Psoas muscle (tissue), 8 donors: ENCODE measurements around the gene GAB2. TPM values are rescaled to one million over a fixed set of nuclear protein-coding genes. Genes with fewer than 3 reads are reported as not detected.

Experiments
- ATAC-seq, 4 donors: fragments of 200-7000 bp; cut with Tn5 transposase; one replicate each; pipeline ENCODE4 v1.9.1; 2020; ENCODE audit warnings: moderate library complexity in 3 of 4, mild to moderate bottlenecking in 2 of 4
- DNase-seq, 2 donors: peaks; one replicate each; pipeline ENCODE4 v3.0.0-alpha.2; 2020
- H3K27ac ChIP-seq: fragments of 200-600 bp; one replicate; pipeline ENCODE4 v1.8.0; 2022
- H3K27me3 ChIP-seq, 3 donors: fragments of 200-600 bp in 1 of 3; one replicate each; pipeline versions ENCODE4 v1.6.1 to v1.8.0; 2013 to 2022; ENCODE audit warnings: low read length in 2 of 3, mild to moderate bottlenecking in 2 of 3, moderate library complexity in 1 of 3; ENCODE audit not compliant: insufficient read depth in 3 of 3
- H3K36me3 ChIP-seq, 2 donors: fragments of 200-600 bp in 1 of 2; one replicate each; pipeline versions ENCODE4 v1.6.1 to v1.8.0; 2013 to 2022; ENCODE audit warnings: low read depth in 1 of 2, mild to moderate bottlenecking in 1 of 2, moderate library complexity in 1 of 2; ENCODE audit not compliant: insufficient read depth in 1 of 2
- H3K4me1 ChIP-seq: fragments of 200-600 bp; one replicate; pipeline ENCODE4 v1.8.0; 2022
- H3K4me3 ChIP-seq: fragments of 200-600 bp; one replicate; pipeline ENCODE4 v1.8.0; 2022; ENCODE audit warnings: mild to moderate bottlenecking
- H3K9me3 ChIP-seq: fragments of 200-600 bp; one replicate; pipeline ENCODE4 v1.8.0; 2022
- WGBS, 3 donors: extraction: QIAGEN DNeasy Blood & Tissue Kit; methylation state at CpG; one replicate each; pipeline versions ENCODE4 v1.1.6 to v1.1.7; 2013; 5-methylcytosine and 5-hydroxymethylcytosine counted together
- intact Hi-C, 2 donors: fragments of 100-400 bp; cut with DNase I; formaldehyde crosslinking; loops; one replicate each; pipeline versions ENCODE4 v1.11.0 to v1.14.2; 2022
- polyA plus RNA-seq, 3 donors: library from polyadenylated mRNA; stranded (reverse); fragments of 200-250 nt; gene quantifications; one replicate each; pipeline ENCODE4 v1.2.3, GENCODE V29; 2013
- total RNA-seq, 4 donors: library from RNA; stranded (reverse); fragmentation: NEBNext Ultra II Directional in 2 of 4; extraction: Animal tissue kit (Norgen Biotek cat#: 25700) in 2 of 4; gene quantifications; one replicate each; pipeline versions ENCODE4 v1.2.1 to v1.2.4, GENCODE V29; 2021 to 2023
- TF ChIP-seq, protein P1 (sequence below): fragments of 200-600 bp; IDR thresholded peaks from one replicate; pipeline ENCODE4 v1.8.0; 2022; ENCODE audit warnings: antibody characterized with exemption
- donor health status: healthy with polysubstance abuse.
- donor health status: DM: no; HTN: no; CAD: no; lungs with moderate emphysema.
- donor health status: Bipolar disorder and iron deficiency.
- donor health status: healthy.
- donor health status: DM: yes; HTN: yes; CAD: no.
- donor health status: DM: no; HTN: no; CAD: no.
- donor health status: DM: no; HTN: no; CAD: no.
- donor health status: DM: yes; HTN: yes; CAD: no.

The GAB2 gene
- total and polyA plus RNA-seq, 7 donors = 2.7 to 6.3 (median 4.7) TPM

DNA sequence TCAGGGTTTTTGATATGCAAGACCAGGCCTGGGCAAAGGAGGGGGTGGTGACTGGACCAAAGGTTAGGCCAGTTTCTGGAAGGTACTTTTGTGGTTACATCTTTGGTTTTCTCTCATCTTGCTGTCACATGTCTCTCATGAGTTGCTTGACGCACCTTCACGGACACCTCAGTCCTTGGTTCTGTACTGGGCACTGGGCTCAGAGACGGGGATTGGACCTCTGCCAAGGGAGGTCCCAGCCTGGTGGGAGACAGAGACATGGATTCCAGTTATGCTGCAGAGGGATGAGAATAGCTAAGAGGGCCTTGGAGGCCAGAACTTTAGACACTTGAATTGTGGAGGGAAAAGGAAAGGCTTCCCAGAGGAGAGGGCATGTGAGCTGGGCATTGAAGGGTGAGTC lies 227.2 kb downstream of the GAB2 start:
- Histone ChIP-seq H3K27me3 (no peaks in the 10 kb centered on the region), H3K4me1 (peaks cover 41% of the 10 kb centered on the region), H3K9me3 (no peaks in the 10 kb centered on the region), H3K4me3 (peak overlapping the region; percentile 98), H3K36me3 (peaks cover 0 to 6% of the 10 kb centered on the region in 2 donors), H3K27ac (peak overlapping the region; percentile 10)
- 62 to 73% (median 64%) methylated on average over 3 of the region's 3 CpGs for WGBS, 3 donors
- no peak for ATAC-seq
- TF ChIP-seq, protein P1, sequence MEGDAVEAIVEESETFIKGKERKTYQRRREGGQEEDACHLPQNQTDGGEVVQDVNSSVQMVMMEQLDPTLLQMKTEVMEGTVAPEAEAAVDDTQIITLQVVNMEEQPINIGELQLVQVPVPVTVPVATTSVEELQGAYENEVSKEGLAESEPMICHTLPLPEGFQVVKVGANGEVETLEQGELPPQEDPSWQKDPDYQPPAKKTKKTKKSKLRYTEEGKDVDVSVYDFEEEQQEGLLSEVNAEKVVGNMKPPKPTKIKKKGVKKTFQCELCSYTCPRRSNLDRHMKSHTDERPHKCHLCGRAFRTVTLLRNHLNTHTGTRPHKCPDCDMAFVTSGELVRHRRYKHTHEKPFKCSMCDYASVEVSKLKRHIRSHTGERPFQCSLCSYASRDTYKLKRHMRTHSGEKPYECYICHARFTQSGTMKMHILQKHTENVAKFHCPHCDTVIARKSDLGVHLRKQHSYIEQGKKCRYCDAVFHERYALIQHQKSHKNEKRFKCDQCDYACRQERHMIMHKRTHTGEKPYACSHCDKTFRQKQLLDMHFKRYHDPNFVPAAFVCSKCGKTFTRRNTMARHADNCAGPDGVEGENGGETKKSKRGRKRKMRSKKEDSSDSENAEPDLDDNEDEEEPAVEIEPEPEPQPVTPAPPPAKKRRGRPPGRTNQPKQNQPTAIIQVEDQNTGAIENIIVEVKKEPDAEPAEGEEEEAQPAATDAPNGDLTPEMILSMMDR = no peak
- no peak for DNase-seq
- intact Hi-C loops = no loop called here

DNA sequence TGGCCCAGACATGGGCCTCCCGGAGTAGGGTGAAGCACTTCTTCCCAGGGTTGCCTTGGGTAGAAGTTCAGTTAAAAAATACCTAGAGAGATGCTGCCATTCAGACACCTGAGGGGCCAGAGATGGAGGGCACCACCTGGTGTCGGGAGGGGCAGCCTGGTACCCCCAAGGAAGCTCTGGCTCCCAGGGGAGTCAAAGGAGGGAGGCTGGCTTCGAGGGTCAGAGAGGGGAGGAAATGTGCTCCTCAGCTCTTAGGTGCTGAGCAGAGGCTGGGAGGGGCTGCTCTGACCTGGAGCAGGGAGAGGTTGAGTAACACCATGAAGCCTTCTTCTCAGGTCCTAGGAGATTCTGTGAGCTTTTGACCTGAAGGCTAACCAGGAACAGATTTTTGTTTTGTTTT lies 227.8 kb downstream of the GAB2 start:
- TF ChIP-seq, protein P1 = no peak
- 46 to 56% (median 53%) methylated on average over 3 of the region's 3 CpGs for WGBS, 3 donors
- peaks cover 41% of the 10 kb centered on the region for H3K4me1 ChIP-seq
- H3K27ac ChIP-seq = peak overlapping the region; percentile 1
- no peaks in the 10 kb centered on the region for H3K9me3 ChIP-seq
- intact Hi-C loops = loop anchor here (5.0 kb wide), 4 partner anchors 48 to 128 kb away; partner anchors contain the start of genes ALG8 (in 1 of the 2), NDUFC2 (in 1 of the 2) and THRSP (in 1 of the 2)
- peaks cover 0 to 6% of the 10 kb centered on the region in 2 donors for H3K36me3 ChIP-seq
- no peak for DNase-seq
- peak overlapping the region; percentile 98 for H3K4me3 ChIP-seq
- no peak for ATAC-seq
- H3K27me3 ChIP-seq = no peaks in the 10 kb centered on the region

DNA sequence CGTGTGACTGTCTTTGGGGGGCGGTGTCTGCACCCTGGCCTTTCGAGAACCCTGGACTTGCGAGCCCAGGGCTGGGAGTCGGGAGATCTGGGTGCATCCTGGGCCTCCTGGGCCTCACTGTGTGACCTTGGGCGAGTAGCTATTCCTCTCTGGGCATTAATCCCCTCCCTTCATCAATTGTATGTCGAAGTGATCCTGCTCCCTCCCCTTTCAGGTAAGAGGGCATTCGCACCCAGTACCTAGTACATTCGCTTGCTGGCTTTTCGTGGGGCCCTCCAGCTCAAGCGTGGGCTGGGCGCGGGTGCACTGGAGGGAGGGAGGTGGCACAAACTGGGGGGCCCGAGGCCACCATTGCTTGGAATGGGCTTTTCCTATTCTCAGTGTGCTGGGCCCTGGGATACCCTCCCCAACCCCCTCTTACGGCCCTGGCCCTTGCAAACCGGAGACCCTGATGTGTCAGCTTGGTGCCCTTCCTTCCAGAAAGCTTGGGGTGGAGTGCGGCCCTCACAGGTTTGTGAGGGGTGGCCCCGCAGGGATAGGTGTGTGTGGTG lies 228.4 kb downstream of the GAB2 start:
- Histone ChIP-seq H3K36me3 (peaks cover 0 to 6% of the 10 kb centered on the region in 2 donors), H3K27ac (peak overlapping the region; percentile 79), H3K4me3 (peak overlapping the region; percentile 98), H3K9me3 (no peaks in the 10 kb centered on the region), H3K27me3 (no peaks in the 10 kb centered on the region), H3K4me1 (peaks cover 41% of the 10 kb centered on the region)
- intact Hi-C loops = loop anchor here (5.0 kb wide), 4 partner anchors 47 to 127 kb away; partner anchors contain the start of genes ALG8 (in 1 of the 2), NDUFC2 (in 1 of the 2) and THRSP (in 1 of the 2)
- no peak for DNase-seq
- TF ChIP-seq, protein P1 = no peak
- WGBS, 3 donors = 23 to 40% (median 25%) methylated on average over 17 to 18 of the region's 18 CpGs
- ATAC-seq = no peak

DNA sequence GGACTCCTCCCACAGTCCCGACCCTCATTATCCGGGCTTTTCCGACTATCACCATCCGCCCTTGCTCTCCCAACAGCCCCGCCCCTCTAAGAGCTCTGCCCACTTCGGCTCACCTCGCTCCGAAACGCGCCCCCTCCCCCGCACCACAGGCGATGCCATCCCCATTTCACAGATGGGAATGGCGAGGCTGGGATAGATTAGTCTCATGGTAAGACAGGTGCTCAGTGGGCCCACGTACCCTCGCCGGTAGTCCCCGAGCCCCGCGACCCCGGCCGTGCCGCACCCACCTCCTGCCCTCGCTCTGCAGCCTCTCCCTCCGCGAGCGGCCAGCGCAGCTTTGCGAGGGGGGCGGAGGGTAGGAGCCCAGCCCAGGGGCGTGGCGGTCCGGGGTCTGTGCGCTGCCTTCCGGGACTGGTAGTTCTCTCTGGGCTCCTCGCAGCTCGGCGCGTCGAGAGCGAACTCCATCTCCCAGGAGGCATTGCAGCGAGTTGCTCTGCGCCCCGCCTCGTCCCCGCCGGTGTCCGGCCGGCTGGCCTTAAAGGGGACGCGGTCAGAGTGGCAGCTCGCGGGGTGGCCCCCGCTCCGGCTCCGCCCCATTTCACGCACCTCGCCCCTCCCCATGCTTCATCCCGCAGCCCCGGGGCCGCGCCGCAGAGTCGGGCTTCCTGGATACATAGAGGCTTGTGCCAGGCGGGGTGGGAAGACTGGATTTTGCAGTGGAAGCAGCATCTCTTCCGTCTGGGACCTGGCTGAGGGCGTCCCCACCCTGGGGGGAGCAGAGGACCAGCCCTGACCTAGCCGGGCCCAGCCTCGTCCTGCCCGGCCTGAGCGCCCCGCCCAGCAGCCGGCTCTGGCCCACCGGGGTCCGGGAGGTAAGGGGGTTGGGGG lies 229.1 kb downstream of the GAB2 start, which contains the start of the genes KCTD21 and USP35:
TSS of gene KCTD21 (minus strand) at position 341 of the 888 bp plus-strand sequence. CDS start 14,072 bp downstream, outside the sequence.
TSS of gene USP35 (plus strand) at position 634 of the 888 bp plus-strand sequence. CDS start 7,327 bp downstream, outside the sequence.
- Histone ChIP-seq H3K36me3 (peaks cover 0 to 6% of the 10 kb centered on the region in 2 donors), H3K27me3 (no peaks in the 10 kb centered on the region), H3K4me1 (peaks cover 41% of the 10 kb centered on the region), H3K4me3 (peak within 1 kb of the TSS; percentile 98), H3K9me3 (no peaks in the 10 kb centered on the region), H3K27ac (peak within 1 kb of the TSS; percentile 79)
- DNase-seq = peak; percentile 97 to 99
- WGBS, 3 donors = 0 to 1% (median 1%) methylated on average over 64 to 74 of the region's 74 CpGs
- intact Hi-C loops = loop anchor here (5.0 kb wide), 4 partner anchors 46 to 126 kb away; partner anchors contain the start of genes ALG8 (in 1 of the 2), NDUFC2 (in 1 of the 2) and THRSP (in 1 of the 2)
- TF ChIP-seq, protein P1 = no peak
- ATAC-seq = peak; percentile 95 to 98 (median 96)
